Measurements from ENCODE around the gene GRXCR2.
"Not testable (repeated sequence)": the region's sequence is repeated elsewhere in the genome, so short reads cannot be mapped to it uniquely, and the experiment has no call there.

The GRXCR2 gene

DNA sequence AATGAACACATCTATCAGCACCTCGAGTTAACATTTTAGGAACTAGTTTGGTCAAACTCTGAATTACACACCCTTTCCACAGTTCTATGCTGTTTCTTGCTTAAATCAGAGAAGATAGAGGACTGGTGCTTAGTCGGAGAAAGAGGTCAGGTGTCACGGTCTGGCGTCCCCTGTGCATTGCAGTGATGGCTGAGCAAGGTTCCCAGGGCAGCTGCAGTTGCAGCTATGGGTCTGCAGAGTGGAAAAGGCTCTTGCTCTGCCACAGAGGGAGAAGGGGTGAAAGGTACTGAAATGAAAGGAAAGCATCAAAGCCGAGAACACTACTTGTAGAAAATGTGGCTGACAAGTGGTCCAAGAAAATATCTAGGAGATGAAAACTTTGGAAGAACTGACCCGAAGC, 38.4 kb upstream of the GRXCR2 start:
- H3K27ac ChIP-seq (ENCODE audit: low read length), result no peak overlapping the region
- H3K36me3 ChIP-seq (ENCODE audit: control insufficient read depth in 2 of 2, insufficient read depth in 2 of 2, low read length in 2 of 2), result no peaks in the 10 kb centered on the region
- H3K4me3 ChIP-seq (ENCODE audit: low read length in 2 of 2), result no peak overlapping the region
- no peaks in the 10 kb centered on the region for H3K9me3 ChIP-seq (ENCODE audit: control insufficient read depth in 2 of 2, low read length in 2 of 2)
- no peaks in the 10 kb centered on the region for H3K4me1 ChIP-seq (ENCODE audit: control insufficient read depth, insufficient read depth, low read length)
- H3K9ac ChIP-seq (ENCODE audit: low read length in 2 of 2), result no peak overlapping the region
- no peaks in the 10 kb centered on the region for H3K27me3 ChIP-seq (ENCODE audit: control insufficient read depth in 1 of 2, insufficient read depth in 2 of 2, low read length in 2 of 2)

DNA sequence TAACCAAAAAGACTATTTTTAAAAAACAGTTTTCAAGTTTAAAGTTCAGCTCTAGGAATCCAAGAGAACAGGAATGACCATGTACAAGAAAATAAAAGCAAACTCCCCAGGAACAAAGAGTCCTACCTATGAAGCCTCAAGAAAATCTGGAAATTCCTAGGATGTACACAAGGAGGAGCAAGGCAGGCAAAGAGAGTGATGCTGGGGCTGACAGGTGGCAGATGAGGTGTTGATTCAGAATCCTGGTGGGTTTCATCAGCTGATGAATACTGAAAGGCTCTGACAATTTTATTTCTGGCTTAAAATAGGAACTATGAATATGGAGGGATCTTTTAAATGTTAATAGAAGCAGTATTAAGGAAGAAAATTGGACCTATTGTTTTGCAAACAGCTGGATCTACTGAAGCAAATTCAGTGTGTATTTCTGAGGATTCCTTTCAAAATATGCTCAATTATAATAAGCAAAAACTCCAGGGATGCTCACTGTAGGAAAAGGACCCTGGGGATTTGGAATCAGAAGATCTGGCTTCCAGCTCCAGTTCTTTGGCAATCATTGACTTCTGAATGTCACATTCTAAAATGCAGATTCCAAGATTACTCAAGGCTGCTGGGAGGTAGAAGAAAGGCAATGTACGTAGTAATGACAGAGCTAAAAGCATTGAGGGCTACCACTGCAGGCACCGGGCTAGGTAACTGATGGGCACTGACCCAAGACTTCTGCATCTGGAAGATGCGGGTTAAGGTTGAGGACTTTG, 35.6 kb upstream of the GRXCR2 start:
- no peak overlapping the region for H3K27ac ChIP-seq (ENCODE audit: low read length)
- H3K36me3 ChIP-seq (ENCODE audit: control insufficient read depth in 2 of 2, insufficient read depth in 2 of 2, low read length in 2 of 2), result no peaks in the 10 kb centered on the region
- H3K4me3 ChIP-seq (ENCODE audit: low read length in 2 of 2), result no peak overlapping the region
- H3K27me3 ChIP-seq (ENCODE audit: control insufficient read depth in 1 of 2, insufficient read depth in 2 of 2, low read length in 2 of 2), result no peaks in the 10 kb centered on the region
- no peaks in the 10 kb centered on the region for H3K4me1 ChIP-seq (ENCODE audit: control insufficient read depth, insufficient read depth, low read length)
- no peak overlapping the region for H3K9ac ChIP-seq (ENCODE audit: low read length in 2 of 2)
- no peaks in the 10 kb centered on the region for H3K9me3 ChIP-seq (ENCODE audit: control insufficient read depth in 2 of 2, low read length in 2 of 2)

- Histone ChIP-seq H3K27ac (ENCODE audit: low read length) (no peak overlapping the region), H3K9me3 (ENCODE audit: control insufficient read depth in 2 of 2, low read length in 2 of 2) (no peaks in the 10 kb centered on the region), H3K36me3 (ENCODE audit: control insufficient read depth in 2 of 2, insufficient read depth in 2 of 2, low read length in 2 of 2) (no peaks in the 10 kb centered on the region), H3K4me1 (ENCODE audit: control insufficient read depth, insufficient read depth, low read length) (no peaks in the 10 kb centered on the region), H3K27me3 (ENCODE audit: control insufficient read depth in 1 of 2, insufficient read depth in 2 of 2, low read length in 2 of 2) (no peaks in the 10 kb centered on the region), H3K4me3 (ENCODE audit: low read length in 2 of 2) (no peak overlapping the region), H3K9ac (ENCODE audit: low read length in 2 of 2) (no peak overlapping the region)
Observed at GRCh38 chr5:145906401-145906800, 33.6 kb upstream of the GRXCR2 start.

DNA sequence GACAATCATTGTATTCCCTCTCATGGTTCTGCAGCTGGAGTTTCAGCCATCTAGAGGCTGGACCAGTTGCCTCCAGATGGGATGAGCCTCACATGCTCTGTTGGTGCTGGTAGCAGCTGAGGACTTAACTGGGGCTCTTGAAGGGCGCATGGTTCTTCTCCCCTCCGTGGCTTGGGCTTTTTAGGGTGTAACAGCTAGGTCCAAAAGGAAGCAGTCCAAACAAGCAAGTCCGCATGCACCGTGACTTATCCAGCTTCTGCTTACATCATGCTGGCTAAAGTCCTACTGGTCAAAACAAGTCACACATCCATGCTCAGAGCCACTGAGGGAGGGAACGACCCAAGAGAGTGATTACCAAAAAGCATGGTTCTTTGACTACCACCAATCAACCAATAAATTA, 31.9 kb upstream of the GRXCR2 start:
- no peaks in the 10 kb centered on the region for H3K4me1 ChIP-seq (ENCODE audit: control insufficient read depth, insufficient read depth, low read length)
- H3K36me3 ChIP-seq (ENCODE audit: control insufficient read depth in 2 of 2, insufficient read depth in 2 of 2, low read length in 2 of 2), result no peaks in the 10 kb centered on the region
- H3K9ac ChIP-seq (ENCODE audit: low read length in 2 of 2), result no peak overlapping the region
- no peak overlapping the region for H3K4me3 ChIP-seq (ENCODE audit: low read length in 2 of 2)
- H3K9me3 ChIP-seq (ENCODE audit: control insufficient read depth in 2 of 2, low read length in 2 of 2), result no peaks in the 10 kb centered on the region
- no peak overlapping the region for H3K27ac ChIP-seq (ENCODE audit: low read length)
- H3K27me3 ChIP-seq (ENCODE audit: control insufficient read depth in 1 of 2, insufficient read depth in 2 of 2, low read length in 2 of 2), result no peaks in the 10 kb centered on the region

- no peaks in the 10 kb centered on the region for H3K9me3 ChIP-seq (ENCODE audit: control insufficient read depth in 2 of 2, low read length in 2 of 2)
- H3K36me3 ChIP-seq (ENCODE audit: control insufficient read depth in 2 of 2, insufficient read depth in 2 of 2, low read length in 2 of 2), result no peaks in the 10 kb centered on the region
- H3K4me1 ChIP-seq (ENCODE audit: control insufficient read depth, insufficient read depth, low read length), result no peaks in the 10 kb centered on the region
- no peak overlapping the region for H3K27ac ChIP-seq (ENCODE audit: low read length)
- no peak overlapping the region for H3K4me3 ChIP-seq (ENCODE audit: low read length in 2 of 2)
- H3K27me3 ChIP-seq (ENCODE audit: control insufficient read depth in 1 of 2, insufficient read depth in 2 of 2, low read length in 2 of 2), result no peaks in the 10 kb centered on the region
- H3K9ac ChIP-seq (ENCODE audit: low read length in 2 of 2), result no peak overlapping the region
Observed at GRCh38 chr5:145903867-145904266, 31.1 kb upstream of the GRXCR2 start.

DNA sequence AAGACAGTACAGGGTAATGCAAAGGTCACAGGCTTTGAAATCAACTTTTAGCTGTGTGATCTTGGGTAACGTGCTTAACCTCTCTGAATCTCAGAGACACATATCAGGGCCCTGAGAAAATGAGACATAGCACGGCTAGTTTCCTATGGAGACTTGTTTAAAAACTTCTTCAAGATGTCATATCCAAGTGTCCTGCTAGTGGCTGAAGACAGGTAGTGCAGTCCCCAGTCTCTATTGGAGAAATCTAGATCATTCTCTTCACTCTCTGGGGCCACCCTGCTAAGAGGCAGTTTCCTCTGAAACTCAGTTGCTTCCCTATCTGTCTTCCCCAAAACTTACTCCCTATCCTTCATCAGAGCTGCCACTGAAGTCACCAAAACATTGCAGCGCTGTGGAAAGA, 30.3 kb upstream of the GRXCR2 start:
- H3K9ac ChIP-seq (ENCODE audit: low read length in 2 of 2), result no peak overlapping the region
- H3K27me3 ChIP-seq (ENCODE audit: control insufficient read depth in 1 of 2, insufficient read depth in 2 of 2, low read length in 2 of 2), result no peaks in the 10 kb centered on the region
- no peaks in the 10 kb centered on the region for H3K4me1 ChIP-seq (ENCODE audit: control insufficient read depth, insufficient read depth, low read length)
- H3K9me3 ChIP-seq (ENCODE audit: control insufficient read depth in 2 of 2, low read length in 2 of 2), result no peaks in the 10 kb centered on the region
- no peak overlapping the region for H3K4me3 ChIP-seq (ENCODE audit: low read length in 2 of 2)
- H3K36me3 ChIP-seq (ENCODE audit: control insufficient read depth in 2 of 2, insufficient read depth in 2 of 2, low read length in 2 of 2), result no peaks in the 10 kb centered on the region
- no peak overlapping the region for H3K27ac ChIP-seq (ENCODE audit: low read length)

GRCh38 chr5:145902421-145902820, 29.6 kb upstream of the GRXCR2 start:
- no peaks in the 10 kb centered on the region for H3K9me3 ChIP-seq (ENCODE audit: control insufficient read depth in 2 of 2, low read length in 2 of 2)
- no peak overlapping the region for H3K27ac ChIP-seq (ENCODE audit: low read length)
- no peaks in the 10 kb centered on the region for H3K36me3 ChIP-seq (ENCODE audit: control insufficient read depth in 2 of 2, insufficient read depth in 2 of 2, low read length in 2 of 2)
- no peaks in the 10 kb centered on the region for H3K27me3 ChIP-seq (ENCODE audit: control insufficient read depth in 1 of 2, insufficient read depth in 2 of 2, low read length in 2 of 2)
- no peak overlapping the region for H3K4me3 ChIP-seq (ENCODE audit: low read length in 2 of 2)
- H3K9ac ChIP-seq (ENCODE audit: low read length in 2 of 2), result no peak overlapping the region
- no peaks in the 10 kb centered on the region for H3K4me1 ChIP-seq (ENCODE audit: control insufficient read depth, insufficient read depth, low read length)

DNA sequence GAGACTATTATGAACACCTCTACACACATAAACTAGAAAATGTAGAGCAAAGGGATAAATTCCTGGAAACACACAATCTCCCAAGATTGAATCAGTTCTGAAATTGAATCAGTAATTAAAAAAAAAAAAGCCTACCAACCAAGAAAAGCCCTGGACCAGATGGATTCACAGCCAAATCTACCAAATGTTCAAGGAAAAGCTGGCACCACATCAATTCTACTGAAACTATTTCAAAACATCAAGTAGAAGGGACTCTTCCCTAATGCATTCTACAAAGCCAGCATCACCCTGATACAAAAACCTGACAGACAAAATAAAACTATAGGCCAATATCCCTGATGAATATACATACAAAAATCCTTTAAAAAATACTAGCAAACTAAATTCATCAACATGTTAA, 25.4 kb upstream of the GRXCR2 start:
- H3K4me1 ChIP-seq (ENCODE audit: control insufficient read depth, insufficient read depth, low read length), result no peaks in the 10 kb centered on the region
- H3K36me3 ChIP-seq (ENCODE audit: control insufficient read depth in 2 of 2, insufficient read depth in 2 of 2, low read length in 2 of 2), result no peaks in the 10 kb centered on the region
- H3K9me3 ChIP-seq (ENCODE audit: control insufficient read depth in 2 of 2, low read length in 2 of 2), result no peaks in the 10 kb centered on the region
- no peak overlapping the region for H3K4me3 ChIP-seq (ENCODE audit: low read length in 2 of 2)
- no peak overlapping the region for H3K9ac ChIP-seq (ENCODE audit: low read length in 2 of 2)
- no peaks in the 10 kb centered on the region for H3K27me3 ChIP-seq (ENCODE audit: control insufficient read depth in 1 of 2, insufficient read depth in 2 of 2, low read length in 2 of 2)
- no peak overlapping the region for H3K27ac ChIP-seq (ENCODE audit: low read length)

- not testable (repeated sequence) for H3K27ac ChIP-seq (ENCODE audit: low read length); H3K9ac ChIP-seq (ENCODE audit: low read length in 2 of 2); H3K36me3 ChIP-seq (ENCODE audit: control insufficient read depth in 2 of 2, insufficient read depth in 2 of 2, low read length in 2 of 2); H3K27me3 ChIP-seq (ENCODE audit: control insufficient read depth in 1 of 2, insufficient read depth in 2 of 2, low read length in 2 of 2); H3K9me3 ChIP-seq (ENCODE audit: control insufficient read depth in 2 of 2, low read length in 2 of 2); H3K4me3 ChIP-seq (ENCODE audit: low read length in 2 of 2); H3K4me1 ChIP-seq (ENCODE audit: control insufficient read depth, insufficient read depth, low read length)
Observed at GRCh38 chr5:145891378-145891777, 18.6 kb upstream of the GRXCR2 start.

- no peak overlapping the region for H3K9ac ChIP-seq (ENCODE audit: low read length in 2 of 2)
- no peak overlapping the region for H3K27ac ChIP-seq (ENCODE audit: low read length)
- H3K4me1 ChIP-seq (ENCODE audit: control insufficient read depth, insufficient read depth, low read length), result no peaks in the 10 kb centered on the region
- no peaks in the 10 kb centered on the region for H3K9me3 ChIP-seq (ENCODE audit: control insufficient read depth in 2 of 2, low read length in 2 of 2)
- H3K4me3 ChIP-seq (ENCODE audit: low read length in 2 of 2), result no peak overlapping the region
- H3K36me3 ChIP-seq (ENCODE audit: control insufficient read depth in 2 of 2, insufficient read depth in 2 of 2, low read length in 2 of 2), result no peaks in the 10 kb centered on the region
- peaks cover 0 to 2% of the 10 kb centered on the region in 2 donors for H3K27me3 ChIP-seq (ENCODE audit: control insufficient read depth in 1 of 2, insufficient read depth in 2 of 2, low read length in 2 of 2)
Observed at GRCh38 chr5:145889611-145890010, 16.8 kb upstream of the GRXCR2 start.

- Histone ChIP-seq H3K27ac (ENCODE audit: low read length) (no peak overlapping the region), H3K36me3 (ENCODE audit: control insufficient read depth in 2 of 2, insufficient read depth in 2 of 2, low read length in 2 of 2) (no peaks in the 10 kb centered on the region), H3K27me3 (ENCODE audit: control insufficient read depth in 1 of 2, insufficient read depth in 2 of 2, low read length in 2 of 2) (peaks cover 0 to 2% of the 10 kb centered on the region in 2 donors), H3K9me3 (ENCODE audit: control insufficient read depth in 2 of 2, low read length in 2 of 2) (no peaks in the 10 kb centered on the region), H3K4me1 (ENCODE audit: control insufficient read depth, insufficient read depth, low read length) (no peaks in the 10 kb centered on the region), H3K4me3 (ENCODE audit: low read length in 2 of 2) (no peak overlapping the region), H3K9ac (ENCODE audit: low read length in 2 of 2) (no peak overlapping the region)
Observed at GRCh38 chr5:145887976-145888574, 15.3 kb upstream of the GRXCR2 start.

Measured in stomach smooth muscle (tissue), 2 donors.